ENCODE data around the gene CDR2. TPM values are rescaled to one million over a fixed set of nuclear protein-coding genes. Genes with fewer than 3 reads are reported as not detected.

Gene CDR2
- total and polyA plus RNA-seq, 9 of the 15 experiments (the other 6 are each of a cell fraction or from before 2014, with no cell fraction given), result 4.6 to 30.3 (median 19.9) TPM

GRCh38 chr16:22322741-22323140, 51.7 kb downstream of the CDR2 start:
- no peak overlapping the region for H3K4me3 ChIP-seq
- H3K4me1 ChIP-seq (replicated peaks in 1 of 2; ENCODE audit: control insufficient read depth in 2 of 2, insufficient read depth in 2 of 2, low read length in 2 of 2), result peaks cover 0 to 4% of the 10 kb centered on the region in 2 experiments; a peak in 2 of 5 replicates
- peaks cover 18% of the 10 kb centered on the region for H3K79me2 ChIP-seq (ENCODE audit: control insufficient read depth, insufficient read depth, low read length)
- H3K9ac ChIP-seq (ENCODE audit: insufficient read depth in 1 of 2, low read depth in 2 of 2, low read length in 2 of 2), result no peak overlapping the region
- POLR2A ChIA-PET, result no interaction called here
- TF ChIP-seq ATF6 (CRISPR knock-in tag; IDR thresholded peaks at IDR 0.05), result no peak
- TF ChIP-seq ZNF717 (CRISPR knock-in tag; IDR thresholded peaks at IDR 0.05), result no peak
- TF ChIP-seq MTF1 (CRISPR knock-in tag; IDR thresholded peaks at IDR 0.05; ENCODE audit: borderline replicate concordance), result no peak
- TF ChIP-seq DIDO1 (tag; IDR thresholded peaks at IDR 0.05; ENCODE audit: low read depth), result no peak
- TF ChIP-seq ZNF592 (IDR thresholded peaks at IDR 0.05), result no peak
- TF ChIP-seq YY1 (IDR thresholded peaks at IDR 0.05; ENCODE audit: borderline replicate concordance in 1 of 3, control insufficient read depth in 1 of 3, extremely low read depth in 1 of 3, insufficient read depth in 3 of 3, insufficient read length in 1 of 3, insufficient replicate concordance in 2 of 3, low read depth in 1 of 3, low read length in 2 of 3), result no peak
- no peak for TF ChIP-seq HMG20B (CRISPR knock-in tag; IDR thresholded peaks at IDR 0.05)
- no peak for TF ChIP-seq ETS2 (tag; IDR thresholded peaks at IDR 0.05; ENCODE audit: borderline replicate concordance, poor library complexity, severe bottlenecking)
- no peak for TF ChIP-seq ZNF76 (CRISPR knock-in tag; IDR thresholded peaks at IDR 0.05; ENCODE audit: borderline replicate concordance)
- no peak for TF ChIP-seq IRF2 (CRISPR knock-in tag; IDR thresholded peaks at IDR 0.05)
- TF ChIP-seq SRF (CRISPR knock-in tag; IDR thresholded peaks at IDR 0.05), result no peak
- no peak for TF ChIP-seq ETV6 (IDR thresholded peaks at IDR 0.05; ENCODE audit: borderline replicate concordance in 1 of 2, low read depth in 2 of 2, low read length in 1 of 2)
- no peak for TF ChIP-seq ETV6 (CRISPR knock-in tag; IDR thresholded peaks at IDR 0.05; ENCODE audit: borderline replicate concordance)
- no peaks in the 10 kb centered on the region for H3K27me3 ChIP-seq (ENCODE audit: control insufficient read depth in 2 of 2, insufficient read depth in 2 of 2, low read length in 2 of 2)
- H3K36me3 ChIP-seq (ENCODE audit: control insufficient read depth, insufficient read depth, low read length), result peaks cover 97% of the 10 kb centered on the region
- no peak overlapping the region for H2AFZ ChIP-seq (ENCODE audit: low read depth, low read length)
- no peak for DNase-seq (ENCODE audit: extremely low read depth in 1 of 4, low spot score in 3 of 4)
- H3K27ac ChIP-seq (ENCODE audit: extremely low read depth, low read depth, low read length), result no peak overlapping the region
- in situ Hi-C loops (cut with MboI) (no loop called here), intact Hi-C loops (cut with micrococcal nuclease) (loop anchor here (10.0 kb wide), 1 partner anchor 1138 kb away; no protein-coding TSS in a partner anchor)
- H3K9me3 ChIP-seq (replicated peaks; ENCODE audit: control insufficient read depth, insufficient read depth, low read depth, low read length), result no peaks in the 10 kb centered on the region
- no TSS peak for BruUV-seq (replicated peaks)
- 93% methylated on average over 11 of the region's 17 CpGs for WGBS (ENCODE audit: insufficient coverage, low coverage, missing lambda C conversion rate)
- no peaks in the 10 kb centered on the region for H3K9me1 ChIP-seq (ENCODE audit: control insufficient read depth, insufficient read depth, low read length)
- peaks cover 28% of the 10 kb centered on the region for H4K20me1 ChIP-seq (replicated peaks; ENCODE audit: control insufficient read depth, insufficient read depth, low read length)
- ATAC-seq, result no peak
- H3K4me2 ChIP-seq (ENCODE audit: insufficient read depth, low read length), result no peak overlapping the region
- CTCF ChIA-PET (ENCODE audit: low intra/inter-chr PET ratio), result no interaction called here
- no peak for FAIRE-seq
